Hepatocyte (in vitro differentiated cells): ENCODE measurements around the gene PPP4R1. TPM values are rescaled to one million over a fixed set of nuclear protein-coding genes. Genes with fewer than 3 reads are reported as not detected.
A peak's percentile ranks its signal among the peaks of the same experiment; 100 is the strongest.

Experiments used
- DNase-seq: peaks from one replicate; pipeline ENCODE4 v3.0.0-alpha.2; 2016; ENCODE audit warnings: low spot score
- H2AFZ ChIP-seq: fragments of 200-600 bp; sonication (generic); 2 replicates; pipeline ENCODE4 v1.6.0; 2016; ENCODE audit warnings: antibody characterized with exemption, mild to moderate bottlenecking
- H3K27ac ChIP-seq: fragments of 200-600 bp; sonication (generic); 2 replicates; pipeline ENCODE4 v1.5.1; 2016; ENCODE audit warnings: mild to moderate bottlenecking
- H3K27me3 ChIP-seq: fragments of 200-600 bp; sonication (generic); 2 replicates; pipeline ENCODE4 v1.6.1; 2016
- H3K36me3 ChIP-seq: fragments of 200-600 bp; sonication (generic); replicated peaks from 2 replicates; pipeline ENCODE4 v1.5.1; 2016; ENCODE audit warnings: low read depth; ENCODE audit not compliant: insufficient read depth
- H3K4me1 ChIP-seq: fragments of 200-600 bp; sonication (generic); 2 replicates; pipeline ENCODE4 v1.5.1; 2016; ENCODE audit warnings: mild to moderate bottlenecking, moderate library complexity; ENCODE audit not compliant: insufficient read depth
- H3K4me2 ChIP-seq: fragments of 200-600 bp; sonication (generic); 2 replicates; pipeline ENCODE4 v1.6.0; 2016
- H3K4me3 ChIP-seq: fragments of 200-600 bp; sonication (generic); 2 replicates; pipeline ENCODE4 v1.5.1; 2016; ENCODE audit warnings: mild to moderate bottlenecking
- H3K79me2 ChIP-seq: fragments of 200-600 bp; sonication (generic); 2 replicates; pipeline ENCODE4 v1.6.0; 2017; ENCODE audit warnings: mild to moderate bottlenecking
- H3K9me2 ChIP-seq: fragments of 200-600 bp; sonication (generic); replicated peaks from 2 replicates; pipeline ENCODE4 v1.6.0; 2017; ENCODE audit warnings: mild to moderate bottlenecking; ENCODE audit not compliant: insufficient read depth
- H3K9me3 ChIP-seq: fragments of 200-600 bp; sonication (generic); 2 replicates; pipeline ENCODE4 v1.5.1; 2016; ENCODE audit warnings: low read depth, mild to moderate bottlenecking
- H4K20me1 ChIP-seq: fragments of 200-600 bp; sonication (generic); 2 replicates; pipeline ENCODE4 v1.6.0; 2016; ENCODE audit warnings: mild to moderate bottlenecking; ENCODE audit not compliant: insufficient read depth, poor library complexity, severe bottlenecking
- EZH2 ChIP-seq: fragments of 200-600 bp; sonication (generic); IDR thresholded peaks from 2 replicates; pipeline ENCODE4 v1.6.1; 2016; ENCODE audit warnings: antibody characterized with exemption, mild to moderate bottlenecking, borderline replicate concordance
- EZH2phosphoT487 ChIP-seq: fragments of 200-600 bp; sonication (generic); IDR thresholded peaks from one replicate; pipeline ENCODE4 v1.6.1; 2018; ENCODE audit warnings: antibody characterized with exemption, mild to moderate bottlenecking, low read depth, moderate library complexity; ENCODE audit not compliant: unreplicated experiment, severe bottlenecking
- WGBS: methylation state at CpG from one replicate; pipeline ENCODE4 v1.1.6; 2016; ENCODE audit warnings: low lambda C conversion rate; ENCODE audit errors: missing lambda C conversion rate; 5-methylcytosine and 5-hydroxymethylcytosine counted together
- polyA plus RNA-seq: library from polyadenylated mRNA; unstranded; fragments of >200 nt; fragmentation: Nextera tagmentation; extraction: Ambion mirVana; gene quantifications from 2 replicates; pipeline ENCODE4 v1.2.1, GENCODE V29; 2016
- total RNA-seq: library from RNA; depleted of rRNA; stranded (reverse); fragments of >200 nt; gene quantifications from 2 replicates; pipeline ENCODE4 v1.2.3, GENCODE V29; 2014
- TF ChIP-seq, protein P1 (sequence below): fragments of 200-600 bp; sonication (generic); IDR thresholded peaks from 2 replicates; pipeline ENCODE4 v1.5.1; 2016; ENCODE audit warnings: antibody characterized with exemption, mild to moderate bottlenecking; ENCODE audit not compliant: poor library complexity

PPP4R1 gene
- total and polyA plus RNA-seq, 2 experiments from 2014 or later, result 34.5 to 93.6 TPM

- Histone ChIP-seq H3K36me3 (no peaks in the 10 kb centered on the region), H3K27me3 (no peaks in the 10 kb centered on the region), H2AFZ (no peak overlapping the region), H3K4me1 (no peaks in the 10 kb centered on the region), H3K4me2 (no peak overlapping the region), H3K4me3 (no peak overlapping the region), H3K27ac (no peak overlapping the region), H4K20me1 (peaks cover 2% of the 10 kb centered on the region), H3K79me2 (peaks cover 14% of the 10 kb centered on the region), H3K9me2 (no peaks in the 10 kb centered on the region), H3K9me3 (no peaks in the 10 kb centered on the region)
- DNase-seq, result peak; percentile 42
- no peak for TF ChIP-seq EZH2
- TF ChIP-seq, protein P1, sequence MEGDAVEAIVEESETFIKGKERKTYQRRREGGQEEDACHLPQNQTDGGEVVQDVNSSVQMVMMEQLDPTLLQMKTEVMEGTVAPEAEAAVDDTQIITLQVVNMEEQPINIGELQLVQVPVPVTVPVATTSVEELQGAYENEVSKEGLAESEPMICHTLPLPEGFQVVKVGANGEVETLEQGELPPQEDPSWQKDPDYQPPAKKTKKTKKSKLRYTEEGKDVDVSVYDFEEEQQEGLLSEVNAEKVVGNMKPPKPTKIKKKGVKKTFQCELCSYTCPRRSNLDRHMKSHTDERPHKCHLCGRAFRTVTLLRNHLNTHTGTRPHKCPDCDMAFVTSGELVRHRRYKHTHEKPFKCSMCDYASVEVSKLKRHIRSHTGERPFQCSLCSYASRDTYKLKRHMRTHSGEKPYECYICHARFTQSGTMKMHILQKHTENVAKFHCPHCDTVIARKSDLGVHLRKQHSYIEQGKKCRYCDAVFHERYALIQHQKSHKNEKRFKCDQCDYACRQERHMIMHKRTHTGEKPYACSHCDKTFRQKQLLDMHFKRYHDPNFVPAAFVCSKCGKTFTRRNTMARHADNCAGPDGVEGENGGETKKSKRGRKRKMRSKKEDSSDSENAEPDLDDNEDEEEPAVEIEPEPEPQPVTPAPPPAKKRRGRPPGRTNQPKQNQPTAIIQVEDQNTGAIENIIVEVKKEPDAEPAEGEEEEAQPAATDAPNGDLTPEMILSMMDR, result peak; percentile 87
- no peak for TF ChIP-seq EZH2phosphoT487
- 66% methylated on average over 4 of the region's 4 CpGs for WGBS
Measured at GRCh38 chr18:9516437-9517064, 97.8 kb downstream of the PPP4R1 start.

DNA sequence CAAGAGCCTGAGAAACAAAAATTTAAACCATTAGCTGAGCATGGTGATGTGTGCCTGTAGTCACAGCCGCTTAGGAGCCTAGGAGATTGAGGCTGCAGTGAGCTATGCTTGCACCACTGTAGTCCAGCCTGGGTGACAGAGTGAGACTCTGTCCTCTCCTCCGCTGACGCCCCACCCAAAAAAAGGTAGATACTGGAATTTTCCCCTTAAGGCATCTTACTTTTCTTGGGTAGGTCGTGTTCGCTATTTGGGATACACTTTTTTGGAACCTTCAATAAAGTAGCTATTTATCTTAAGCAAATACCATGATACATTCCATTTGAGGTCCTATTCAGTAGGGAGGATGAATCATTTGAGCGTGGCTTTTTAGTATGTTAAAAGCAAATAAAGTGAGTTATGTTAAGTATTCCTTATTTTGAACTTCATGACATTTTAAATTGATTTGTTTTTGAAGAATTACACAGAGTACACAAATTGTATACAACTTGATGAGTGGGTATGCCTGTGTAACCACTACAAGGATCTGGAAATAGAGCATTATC lies 100.3 kb downstream of the PPP4R1 start:
- no peak overlapping the region for H2AFZ ChIP-seq
- no peak for DNase-seq
- no peaks in the 10 kb centered on the region for H3K9me3 ChIP-seq
- peaks cover 33% of the 10 kb centered on the region for H3K79me2 ChIP-seq
- no peaks in the 10 kb centered on the region for H3K36me3 ChIP-seq
- peaks cover 2% of the 10 kb centered on the region for H4K20me1 ChIP-seq
- no peak overlapping the region for H3K4me3 ChIP-seq
- no peaks in the 10 kb centered on the region for H3K9me2 ChIP-seq
- no peak overlapping the region for H3K27ac ChIP-seq
- TF ChIP-seq EZH2phosphoT487, result no peak
- TF ChIP-seq EZH2, result no peak
- TF ChIP-seq, protein P1, result no peak
- H3K27me3 ChIP-seq, result no peaks in the 10 kb centered on the region
- 71% methylated on average over 6 of the region's 6 CpGs for WGBS
- no peak overlapping the region for H3K4me2 ChIP-seq
- no peaks in the 10 kb centered on the region for H3K4me1 ChIP-seq

GRCh38 chr18:9508446-9509025 lies 105.8 kb downstream of the PPP4R1 start:
- H3K9me2 ChIP-seq, result no peaks in the 10 kb centered on the region
- H3K4me3 ChIP-seq, result no peak overlapping the region
- 53% methylated on average over 2 of the region's 2 CpGs for WGBS
- peaks cover 83% of the 10 kb centered on the region for H3K79me2 ChIP-seq
- DNase-seq, result no peak
- no peaks in the 10 kb centered on the region for H3K36me3 ChIP-seq
- no peak overlapping the region for H3K27ac ChIP-seq
- peaks cover 17% of the 10 kb centered on the region for H3K4me1 ChIP-seq
- no peak overlapping the region for H3K4me2 ChIP-seq
- no peak for TF ChIP-seq EZH2phosphoT487
- TF ChIP-seq, protein P1, result no peak
- TF ChIP-seq EZH2, result no peak
- H4K20me1 ChIP-seq, result no peaks in the 10 kb centered on the region
- no peaks in the 10 kb centered on the region for H3K27me3 ChIP-seq
- no peak overlapping the region for H2AFZ ChIP-seq
- H3K9me3 ChIP-seq, result no peaks in the 10 kb centered on the region
